Erythroblast (primary cell): Measurements from ENCODE around the gene CHN2.

Experiments used
- GATA1 ChIP-seq: IDR thresholded peaks from 2 replicates; pipeline ENCODE4 v1.6.1; 2011; ENCODE audit warnings: low read depth, mild to moderate bottlenecking, control low read depth, low read length, moderate library complexity
- POLR2A ChIP-seq: IDR thresholded peaks from 2 replicates; pipeline ENCODE4 v1.6.1; 2011; ENCODE audit warnings: mild to moderate bottlenecking, low read length

GRCh38 chr7:29363636-29364425 is 169.3 kb downstream of the CHN2 start:
- TF ChIP-seq POLR2A: no peak
- no peak for TF ChIP-seq GATA1
